ENCODE results near the gene PTPN4. TPM values are rescaled to one million over a fixed set of nuclear protein-coding genes. Genes with fewer than 3 reads are reported as not detected.

Gene PTPN4
- total RNA-seq, 1 experiment from 2014 or later: 60.7 TPM

DNA sequence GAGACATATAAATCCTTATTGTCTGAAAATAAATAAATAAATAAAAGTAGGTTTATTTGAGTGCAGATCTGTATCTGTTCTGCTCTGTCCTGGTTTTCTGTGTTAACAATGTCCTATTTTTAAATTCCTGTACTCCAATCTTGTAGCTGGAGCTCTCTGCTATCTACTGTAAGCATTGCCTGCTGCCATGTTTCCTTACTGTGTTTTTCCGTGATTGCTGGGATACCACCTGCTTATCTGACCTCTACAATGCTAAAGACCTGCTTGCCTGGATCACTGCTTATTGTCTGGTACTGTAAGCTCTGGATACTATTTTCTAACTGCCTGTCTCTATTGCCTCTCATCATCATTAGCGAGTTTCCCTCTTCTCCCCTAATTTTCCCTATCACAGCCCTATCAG is 11.6 kb downstream of the PTPN4 start:
- POLR2A ChIA-PET (ENCODE audit: unreplicated experiment): no interaction called here
- H3K36me3 ChIP-seq (ENCODE audit: low read depth): peaks cover 9% of the 10 kb centered on the region; the same call in 1 of the 2 replicates
- CTCF ChIA-PET: interaction anchor here (0.6 kb wide), 1 partner anchor 404 kb away, joined by 3 read pairs; no protein-coding TSS in a partner anchor
- H4K20me1 ChIP-seq (ENCODE audit: insufficient read depth): 0 out of 2 replicates have a peak, but pooled peaks cover 12% of the 10 kb centered on the region
- intact Hi-C loops (cut with micrococcal nuclease; ENCODE audit: unreplicated experiment): no loop called here
- peaks cover 4% of the 10 kb centered on the region; the same call in 1 of the 2 replicates for H3K9me3 ChIP-seq (ENCODE audit: insufficient read depth, low read depth)
- H3K4me2 ChIP-seq: no peak overlapping the region
- H3K79me2 ChIP-seq (ENCODE audit: low read depth): peaks cover 91% of the 10 kb centered on the region
- no peaks in the 10 kb centered on the region for H3K9me2 ChIP-seq (ENCODE audit: insufficient read depth)
- H3K27me3 ChIP-seq (ENCODE audit: insufficient read depth, low read depth): no peaks in the 10 kb centered on the region
- no peak overlapping the region for H3K27ac ChIP-seq
- DNase-seq: peak in 1 of 2 experiments; percentile 6
- TF ChIP-seq EZH2 (IDR thresholded peaks at IDR 0.05; ENCODE audit: low read depth): no peak
- TF ChIP-seq, protein P1, sequence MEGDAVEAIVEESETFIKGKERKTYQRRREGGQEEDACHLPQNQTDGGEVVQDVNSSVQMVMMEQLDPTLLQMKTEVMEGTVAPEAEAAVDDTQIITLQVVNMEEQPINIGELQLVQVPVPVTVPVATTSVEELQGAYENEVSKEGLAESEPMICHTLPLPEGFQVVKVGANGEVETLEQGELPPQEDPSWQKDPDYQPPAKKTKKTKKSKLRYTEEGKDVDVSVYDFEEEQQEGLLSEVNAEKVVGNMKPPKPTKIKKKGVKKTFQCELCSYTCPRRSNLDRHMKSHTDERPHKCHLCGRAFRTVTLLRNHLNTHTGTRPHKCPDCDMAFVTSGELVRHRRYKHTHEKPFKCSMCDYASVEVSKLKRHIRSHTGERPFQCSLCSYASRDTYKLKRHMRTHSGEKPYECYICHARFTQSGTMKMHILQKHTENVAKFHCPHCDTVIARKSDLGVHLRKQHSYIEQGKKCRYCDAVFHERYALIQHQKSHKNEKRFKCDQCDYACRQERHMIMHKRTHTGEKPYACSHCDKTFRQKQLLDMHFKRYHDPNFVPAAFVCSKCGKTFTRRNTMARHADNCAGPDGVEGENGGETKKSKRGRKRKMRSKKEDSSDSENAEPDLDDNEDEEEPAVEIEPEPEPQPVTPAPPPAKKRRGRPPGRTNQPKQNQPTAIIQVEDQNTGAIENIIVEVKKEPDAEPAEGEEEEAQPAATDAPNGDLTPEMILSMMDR (conservative IDR thresholded peaks at IDR 0.05): no peak
- H3K4me1 ChIP-seq (replicated peaks; ENCODE audit: insufficient read depth): peaks cover 8% of the 10 kb centered on the region; the same call in 1 of the 2 replicates
- BruUV-seq (replicated peaks): no TSS peak
- H3K4me3 ChIP-seq: no peak overlapping the region
- no peak overlapping the region for H2AFZ ChIP-seq
- 0 out of 2 replicates have a peak, but pooled peaks cover 5% of the 10 kb centered on the region for H3F3A ChIP-seq (ENCODE audit: insufficient read depth, low read depth)

DNA sequence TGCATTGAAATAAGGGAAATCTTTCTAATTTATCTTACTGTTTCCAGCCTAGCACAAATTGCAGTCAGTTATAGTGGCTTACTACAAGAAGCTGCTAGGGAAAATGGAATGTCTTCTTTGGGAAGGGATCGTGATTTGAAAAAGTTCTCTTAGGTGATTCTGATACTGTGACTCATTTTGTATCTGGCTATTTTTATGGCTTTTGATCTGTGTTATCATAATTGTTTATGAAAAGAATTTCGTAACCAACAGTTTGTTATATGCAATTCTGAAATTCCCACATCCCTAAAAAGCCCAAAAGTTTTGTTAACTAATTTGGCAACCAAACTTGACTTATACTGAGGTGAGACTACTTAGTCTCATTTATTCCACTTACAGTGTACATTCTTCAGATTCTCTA is 12.4 kb downstream of the PTPN4 start:
- peak in 1 of 2 experiments; percentile 37 for DNase-seq
- POLR2A ChIA-PET (ENCODE audit: unreplicated experiment): no interaction called here
- BruUV-seq (replicated peaks): no TSS peak

DNA sequence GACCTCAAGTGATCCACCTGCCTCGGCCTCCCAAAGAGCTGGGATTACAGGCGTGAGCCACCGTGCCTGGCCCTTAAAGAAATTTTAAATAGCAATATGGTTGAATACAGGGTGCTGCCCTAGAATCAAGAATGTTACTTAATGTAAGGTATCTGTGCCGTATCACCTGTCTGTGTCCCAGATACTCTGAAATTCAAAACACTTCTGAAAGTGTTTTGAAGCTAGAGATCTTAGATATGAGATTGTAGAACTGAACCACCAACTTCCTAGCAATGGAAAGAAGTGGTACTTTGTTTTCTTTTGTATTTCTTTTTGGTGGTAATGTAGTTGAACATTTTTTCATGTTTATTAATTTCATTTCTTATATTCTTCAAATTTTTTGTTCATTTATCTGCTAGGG is 13.0 kb downstream of the PTPN4 start:
- no TSS peak for BruUV-seq (replicated peaks)
- POLR2A ChIA-PET (ENCODE audit: unreplicated experiment): no interaction called here
- TF ChIP-seq, protein P1 (conservative IDR thresholded peaks at IDR 0.05): no peak
- TF ChIP-seq EZH2 (IDR thresholded peaks at IDR 0.05; ENCODE audit: low read depth): no peak
- H2AFZ ChIP-seq: no peak overlapping the region
- H3K9me2 ChIP-seq (ENCODE audit: insufficient read depth): no peaks in the 10 kb centered on the region
- DNase-seq: no peak
- CTCF ChIA-PET: no interaction called here
- peaks cover 91% of the 10 kb centered on the region for H3K79me2 ChIP-seq (ENCODE audit: low read depth)
- peaks cover 12% of the 10 kb centered on the region; the same call in 1 of the 2 replicates for H3K36me3 ChIP-seq (ENCODE audit: low read depth)
- peaks cover 8% of the 10 kb centered on the region; the same call in 1 of the 2 replicates for H3K4me1 ChIP-seq (replicated peaks; ENCODE audit: insufficient read depth)
- no peaks in the 10 kb centered on the region for H3K27me3 ChIP-seq (ENCODE audit: insufficient read depth, low read depth)
- H3K4me2 ChIP-seq: no peak overlapping the region
- peaks cover 4% of the 10 kb centered on the region; the same call in 1 of the 2 replicates for H3K9me3 ChIP-seq (ENCODE audit: insufficient read depth, low read depth)
- intact Hi-C loops (cut with micrococcal nuclease; ENCODE audit: unreplicated experiment): no loop called here
- H3K27ac ChIP-seq: no peak overlapping the region
- 0 out of 2 replicates have a peak, but pooled peaks cover 5% of the 10 kb centered on the region for H3F3A ChIP-seq (ENCODE audit: insufficient read depth, low read depth)
- no peak overlapping the region for H3K4me3 ChIP-seq
- 0 out of 2 replicates have a peak, but pooled peaks cover 12% of the 10 kb centered on the region for H4K20me1 ChIP-seq (ENCODE audit: insufficient read depth)

More for the DNA sequence above, 12.4 kb downstream of the PTPN4 start:
- TF ChIP-seq, protein P1 (conservative IDR thresholded peaks at IDR 0.05): no peak
- no peak for TF ChIP-seq EZH2 (IDR thresholded peaks at IDR 0.05; ENCODE audit: low read depth)
- Histone ChIP-seq H3K4me1 (replicated peaks; ENCODE audit: insufficient read depth) (peaks cover 8% of the 10 kb centered on the region; the same call in 1 of the 2 replicates), H3K4me3 (no peak overlapping the region), H3K9me3 (ENCODE audit: insufficient read depth, low read depth) (peaks cover 4% of the 10 kb centered on the region; the same call in 1 of the 2 replicates), H3K9me2 (ENCODE audit: insufficient read depth) (no peaks in the 10 kb centered on the region), H2AFZ (no peak overlapping the region), H3K27ac (no peak overlapping the region), H4K20me1 (ENCODE audit: insufficient read depth) (0 out of 2 replicates have a peak, but pooled peaks cover 12% of the 10 kb centered on the region), H3K79me2 (ENCODE audit: low read depth) (peaks cover 91% of the 10 kb centered on the region), H3K27me3 (ENCODE audit: insufficient read depth, low read depth) (no peaks in the 10 kb centered on the region), H3K36me3 (ENCODE audit: low read depth) (peaks cover 12% of the 10 kb centered on the region; the same call in 1 of the 2 replicates), H3F3A (ENCODE audit: insufficient read depth, low read depth) (0 out of 2 replicates have a peak, but pooled peaks cover 5% of the 10 kb centered on the region), H3K4me2 (no peak overlapping the region)
- intact Hi-C loops (cut with micrococcal nuclease; ENCODE audit: unreplicated experiment): no loop called here
- CTCF ChIA-PET: no interaction called here

Data from PC-9 (cell line).